Choroid plexus epithelial cell (primary cell): Measurements from ENCODE around the gene PDZD2.

ENCODE experiments used
- DNase-seq: peaks from one replicate; pipeline ENCODE4 v3.0.0-alpha.2; 2010; ENCODE audit warnings: low read depth
- H3K4me3 ChIP-seq: 2 replicates; pipeline ENCODE4 v1.5.1; 2011; ENCODE audit warnings: low read depth, mild to moderate bottlenecking, control low read depth, low read length, moderate library complexity
- CTCF ChIP-seq: conservative IDR thresholded peaks from 2 replicates; pipeline ENCODE4 v1.5.1; 2011; ENCODE audit warnings: low read depth, mild to moderate bottlenecking, control low read depth, inconsistent platforms, low read length, moderate library complexity

PDZD2 gene

GRCh38 chr5:31987985-31988710 lies 349.2 kb downstream of the PDZD2 start:
- peak; percentile 88 for DNase-seq
- no peak overlapping the region for H3K4me3 ChIP-seq
- no peak for TF ChIP-seq CTCF

GRCh38 chr5:31990081-31990650 lies 351.2 kb downstream of the PDZD2 start:
- H3K4me3 ChIP-seq: no peak overlapping the region
- TF ChIP-seq CTCF: no peak
- no peak for DNase-seq

GRCh38 chr5:31990701-31991110 lies 351.8 kb downstream of the PDZD2 start:
- no peak overlapping the region for H3K4me3 ChIP-seq
- DNase-seq: no peak
- TF ChIP-seq CTCF: no peak

GRCh38 chr5:31992377-31992776 lies 353.4 kb downstream of the PDZD2 start:
- no peak for DNase-seq
- no peak for TF ChIP-seq CTCF
- H3K4me3 ChIP-seq: no peak overlapping the region

- no peak overlapping the region for H3K4me3 ChIP-seq
- DNase-seq: peak; percentile 83
- no peak for TF ChIP-seq CTCF
These were observed 354.4 kb downstream of the PDZD2 start for GRCh38 chr5:31993165-31993961.

- no peak for DNase-seq
- TF ChIP-seq CTCF: no peak
- no peak overlapping the region for H3K4me3 ChIP-seq
These were observed 356.1 kb downstream of the PDZD2 start for GRCh38 chr5:31995006-31995405.

GRCh38 chr5:31995714-31996113 lies 356.8 kb downstream of the PDZD2 start:
- DNase-seq: no peak
- TF ChIP-seq CTCF: no peak
- H3K4me3 ChIP-seq: no peak overlapping the region
